Tibial nerve (tissue), 4 donors: ENCODE results near the gene TOP3A. TPM values are rescaled to one million over a fixed set of nuclear protein-coding genes. Genes with fewer than 3 reads are reported as not detected.

Source experiments
- DNase-seq, 2 donors: peaks; one replicate each; pipeline ENCODE4 v3.0.0-alpha.2; 2019; ENCODE audit warnings: low spot score in 2 of 2
- H3K27ac ChIP-seq, 4 donors: fragments of 200-600 bp; sonication (generic) in 3 of 4; one replicate each; pipeline ENCODE4 v1.5.1; 2017 to 2019; ENCODE audit warnings: mild to moderate bottlenecking in 1 of 4
- H3K27me3 ChIP-seq, 2 donors: fragments of 200-600 bp; sonication (generic) in 1 of 2; one replicate each; pipeline versions ENCODE4 v1.5.1 to v1.6.0; 2017 to 2019
- H3K36me3 ChIP-seq, 3 donors: fragments of 200-600 bp; sonication (generic); one replicate each; pipeline ENCODE4 v1.5.1; 2018 to 2019
- H3K4me1 ChIP-seq, 4 donors: fragments of 200-600 bp; sonication (generic) in 3 of 4; one replicate each; pipeline ENCODE4 v1.5.1; 2017 to 2019
- H3K4me3 ChIP-seq, 4 donors: fragments of 200-600 bp; sonication (generic) in 3 of 4; one replicate each; pipeline ENCODE4 v1.5.1; 2017 to 2019; ENCODE audit warnings: mild to moderate bottlenecking in 1 of 4, moderate library complexity in 1 of 4
- H3K9me3 ChIP-seq, 4 donors: fragments of 200-600 bp; sonication (generic) in 3 of 4; one replicate each; pipeline ENCODE4 v1.5.1; 2017 to 2019
- CTCF ChIP-seq, 5 experiments: fragments of 200-600 bp in 3 of 5; fragments of 450-650 bp in 2 of 5; sonication (generic) in 3 of 5; IDR thresholded peaks; one replicate each; pipeline ENCODE4 v1.5.1; 2016 to 2019; ENCODE audit warnings: antibody characterized with exemption in 5 of 5, mild to moderate bottlenecking in 3 of 5, moderate library complexity in 2 of 5
- EP300 ChIP-seq, 2 donors: sonication (generic); formaldehyde crosslinking; IDR thresholded peaks; one replicate each; pipeline ENCODE4 v1.6.1; 2017; ENCODE audit warnings: antibody characterized with exemption in 2 of 2, mild to moderate bottlenecking in 1 of 2
- POLR2A ChIP-seq, 2 donors: fragments of 450-650 bp; IDR thresholded peaks; one replicate each; pipeline ENCODE4 v1.6.1; 2017; ENCODE audit warnings: antibody characterized with exemption in 2 of 2, mild to moderate bottlenecking in 2 of 2, moderate library complexity in 2 of 2
- WGBS, 2 donors: methylation state at CpG; one replicate each; pipeline ENCODE4 v1.1.5; 2018; 5-methylcytosine and 5-hydroxymethylcytosine counted together
- total RNA-seq, 4 donors: library from RNA; depleted of rRNA; stranded (reverse); fragments of >200 nt; gene quantifications; one replicate each; pipeline ENCODE4 v1.1.0, GENCODE V29; 2016

TOP3A gene
- total RNA-seq, 4 donors from 2014 or later = 47.9 to 92.4 (median 63.5) TPM

DNA sequence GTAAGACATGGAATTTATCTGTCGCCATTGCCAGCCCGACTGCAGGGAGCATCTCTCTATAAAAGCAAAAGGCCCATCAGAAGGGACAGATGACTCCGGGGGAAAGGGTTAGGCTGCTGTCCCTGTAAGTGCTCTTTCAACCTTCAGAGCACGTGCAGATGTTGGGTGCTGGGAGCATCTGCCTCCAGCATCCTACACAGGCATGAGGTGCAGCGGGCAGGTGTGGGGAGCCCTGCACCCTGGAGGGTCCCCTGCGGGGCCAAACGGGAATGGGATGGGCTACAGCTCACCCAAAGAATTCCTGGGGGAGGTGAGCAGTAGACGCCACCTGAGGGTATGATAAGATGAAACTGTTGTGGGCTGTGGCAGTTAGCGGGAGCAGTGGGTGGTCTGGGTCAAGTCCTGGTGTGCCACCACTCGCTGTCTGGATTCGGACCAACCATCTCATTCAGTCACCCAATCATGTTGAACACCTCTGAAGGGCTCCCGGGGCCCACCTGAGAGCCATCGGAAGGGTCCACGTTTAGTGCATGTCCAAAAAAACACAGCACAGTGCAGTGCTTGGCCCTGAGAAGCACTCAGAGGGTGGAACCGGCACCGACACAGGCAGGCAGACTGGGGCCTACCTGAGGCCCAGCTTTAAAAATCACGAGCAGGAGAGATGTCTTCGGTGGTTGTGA is 4.1 kb upstream of the TOP3A start:
- TF ChIP-seq CTCF (IDR thresholded peaks at IDR 0.05) (no peak), POLR2A (IDR thresholded peaks at IDR 0.05) (no peak), EP300 (IDR thresholded peaks at IDR 0.05) (no peak)
- peaks cover 5 to 76% (median 15%) of the 10 kb centered on the region in 3 donors for H3K36me3 ChIP-seq
- H3K27ac ChIP-seq = no peak overlapping the region
- H3K4me3 ChIP-seq = no peak overlapping the region
- H3K27me3 ChIP-seq = no peaks in the 10 kb centered on the region
- 82 to 88% methylated on average over 18 of the region's 18 CpGs for WGBS, 2 donors
- peaks cover 0 to 71% (median 38%) of the 10 kb centered on the region in 4 donors for H3K4me1 ChIP-seq
- no peak for DNase-seq
- H3K9me3 ChIP-seq = no peaks in the 10 kb centered on the region

DNA sequence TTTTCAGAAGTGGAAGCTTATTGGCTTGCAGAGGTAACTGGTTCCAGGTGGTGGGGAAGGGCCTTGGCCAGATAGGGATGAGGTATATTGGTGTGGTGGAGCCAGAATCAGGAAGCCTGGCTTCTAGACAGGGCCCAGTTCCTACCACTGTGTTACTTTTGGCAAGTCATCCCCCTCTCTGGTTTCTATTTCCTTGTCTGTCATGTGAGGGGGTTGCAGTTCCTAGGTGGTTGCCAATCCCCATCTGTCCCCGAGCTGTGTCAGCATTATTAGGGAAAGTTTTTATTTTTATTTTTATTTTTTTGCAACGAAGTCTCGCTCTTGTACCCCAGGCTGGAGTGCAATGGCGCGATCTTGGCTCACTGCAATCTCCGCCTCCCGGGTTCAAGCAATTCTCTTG is 3.3 kb upstream of the TOP3A start:
- no peak for TF ChIP-seq EP300 (IDR thresholded peaks at IDR 0.05)
- H3K36me3 ChIP-seq = peaks cover 5 to 69% (median 9%) of the 10 kb centered on the region in 3 donors
- H3K9me3 ChIP-seq = no peaks in the 10 kb centered on the region
- no peaks in the 10 kb centered on the region for H3K27me3 ChIP-seq
- no peak for DNase-seq
- peak overlapping the region in 1 of 4 donors; percentile 4 for H3K4me3 ChIP-seq
- H3K4me1 ChIP-seq = peaks cover 0 to 76% (median 45%) of the 10 kb centered on the region in 4 donors
- 88 to 93% methylated on average over 7 of the region's 7 CpGs for WGBS, 2 donors
- no peak overlapping the region for H3K27ac ChIP-seq

DNA sequence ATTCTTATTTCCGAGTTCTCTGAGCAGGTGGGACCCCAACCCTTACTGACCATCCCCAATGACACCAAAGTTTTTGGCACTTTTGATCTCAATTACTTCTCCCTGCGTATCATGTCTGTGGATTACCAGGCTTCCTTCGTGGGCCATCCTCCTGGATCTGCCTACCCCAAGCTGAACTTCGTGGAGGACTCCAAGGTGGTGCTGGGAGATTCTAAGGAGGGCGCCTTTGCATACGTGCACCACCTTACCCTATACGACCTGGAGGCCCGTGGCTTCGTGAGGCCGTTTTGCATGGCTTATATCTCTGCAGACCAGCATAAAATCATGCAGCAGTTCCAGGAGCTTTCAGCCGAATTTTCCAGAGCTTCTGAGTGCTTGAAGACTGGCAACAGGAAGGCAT is 1.2 kb upstream of the TOP3A start:
- 67 to 73% methylated on average over 11 of the region's 11 CpGs for WGBS, 2 donors

GRCh38 chr17:18315562-18315922 is 748 bp upstream of the TOP3A start:
- Histone ChIP-seq H3K9me3 (no peaks in the 10 kb centered on the region), H3K36me3 (peaks cover 0 to 55% (median 0%) of the 10 kb centered on the region in 3 donors), H3K27ac (peak overlapping the region; percentile 81 to 93 (median 88)), H3K4me1 (peaks cover 0 to 82% (median 53%) of the 10 kb centered on the region in 4 donors), H3K27me3 (no peaks in the 10 kb centered on the region), H3K4me3 (peak overlapping the region; percentile 52 to 91 (median 79))
- 9% methylated on average over 12 to 18 of the region's 18 CpGs for WGBS, 2 donors
- DNase-seq = peak in 1 of 2 donors; percentile 28
- TF ChIP-seq POLR2A (IDR thresholded peaks at IDR 0.05) (no peak), CTCF (IDR thresholded peaks at IDR 0.05) (no peak), EP300 (IDR thresholded peaks at IDR 0.05) (no peak)

More for the DNA sequence above, 1.2 kb upstream of the TOP3A start:
- DNase-seq = no peak
- Histone ChIP-seq H3K4me3 (peak overlapping the region; percentile 52 to 91 (median 79)), H3K4me1 (peaks cover 0 to 86% (median 53%) of the 10 kb centered on the region in 4 donors), H3K27me3 (no peaks in the 10 kb centered on the region), H3K9me3 (no peaks in the 10 kb centered on the region), H3K27ac (peak overlapping the region in 3 of 4 donors; percentile 85 to 93 (median 90)), H3K36me3 (peaks cover 0 to 58% (median 0%) of the 10 kb centered on the region in 3 donors)
- no peak for TF ChIP-seq POLR2A (IDR thresholded peaks at IDR 0.05)
- no peak for TF ChIP-seq CTCF (IDR thresholded peaks at IDR 0.05)

DNA sequence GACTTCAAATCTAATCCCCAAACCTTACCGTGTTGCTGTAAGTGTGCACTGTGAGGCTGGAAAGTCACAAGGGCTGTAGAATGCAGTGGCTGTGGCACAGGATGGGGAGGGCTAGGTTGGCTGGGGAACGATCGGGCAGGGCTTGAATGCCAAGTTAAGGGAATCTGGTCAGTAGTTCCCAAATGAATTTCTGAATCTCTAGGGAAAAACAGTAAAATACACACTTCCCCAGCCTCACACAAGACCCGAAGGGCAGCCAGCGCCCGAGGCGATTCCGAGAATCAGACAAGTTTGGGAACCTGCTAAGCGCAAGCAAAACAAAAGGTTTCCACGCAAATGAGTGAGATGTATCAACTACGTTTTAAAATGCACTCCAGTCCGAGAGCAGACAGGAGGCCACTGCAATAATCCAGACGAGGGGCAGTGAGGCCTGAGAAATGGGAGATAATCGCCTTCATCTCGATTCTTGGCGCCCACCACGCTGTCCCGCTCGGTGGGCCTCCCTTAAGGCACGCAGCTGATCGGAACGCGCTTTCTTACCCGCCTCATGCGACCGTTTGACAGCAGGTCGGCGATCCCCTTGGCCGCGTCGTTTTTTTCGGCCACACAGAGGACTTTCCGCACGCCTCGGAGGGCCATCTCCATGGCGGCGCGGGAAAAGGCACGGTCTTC is 599 bp downstream of the TOP3A start:
- H3K4me1 ChIP-seq = peaks cover 0 to 69% (median 49%) of the 10 kb centered on the region in 4 donors

More for the DNA sequence above, 599 bp downstream of the TOP3A start:
- no peak for TF ChIP-seq POLR2A (IDR thresholded peaks at IDR 0.05)
- TF ChIP-seq EP300 (IDR thresholded peaks at IDR 0.05) = no peak
- TF ChIP-seq CTCF (IDR thresholded peaks at IDR 0.05) = no peak
- 1% methylated on average over 23 to 25 of the region's 39 CpGs for WGBS, 2 donors
- no peaks in the 10 kb centered on the region for H3K27me3 ChIP-seq
- H3K27ac ChIP-seq = peak overlapping the region; percentile 81 to 93 (median 88)
- peaks cover 0 to 51% (median 0%) of the 10 kb centered on the region in 3 donors for H3K36me3 ChIP-seq
- DNase-seq = no peak
- H3K4me3 ChIP-seq = peak overlapping the region; percentile 52 to 91 (median 79)
- no peaks in the 10 kb centered on the region for H3K9me3 ChIP-seq
